HepG2 (cell line): ENCODE measurements around the gene SKIC2. TPM values are rescaled to one million over a fixed set of nuclear protein-coding genes. Genes with fewer than 3 reads are reported as not detected.

ENCODE experiments used
- AGO2 ChIP-seq: fragments of 200-400 bp; formaldehyde crosslinking; optimal IDR thresholded peaks from 2 replicates; pipeline ENCODE3; 2017; ENCODE audit warnings: mild to moderate bottlenecking, low read depth, low read length, moderate library complexity
- CREBL2 ChIP-seq: sonication (generic); formaldehyde crosslinking; IDR thresholded peaks from 2 replicates; pipeline ENCODE4 v1.8.1; 2023; ENCODE audit warnings: missing genetic modification reagents, mild to moderate bottlenecking, borderline replicate concordance
- ETV5 ChIP-seq: IDR thresholded peaks from 2 replicates; pipeline ENCODE4 v1.6.1; 2018; ENCODE audit warnings: missing biosample characterization, missing genetic modification reagents, inconsistent platforms, borderline replicate concordance
- GPN1 ChIP-seq: sonication (generic); formaldehyde crosslinking; IDR thresholded peaks from 2 replicates; pipeline ENCODE4 v1.5.1; 2020; ENCODE audit warnings: missing genetic modification reagents, borderline replicate concordance
- HIVEP1 ChIP-seq: sonication (generic); formaldehyde crosslinking; IDR thresholded peaks from 2 replicates; pipeline ENCODE4 v1.4.0; 2020; ENCODE audit warnings: mild to moderate bottlenecking, missing genetic modification reagents
- JUNB ChIP-seq: sonication (generic); formaldehyde crosslinking; IDR thresholded peaks from 2 replicates; pipeline ENCODE4 v1.8.0; 2022; ENCODE audit warnings: missing genetic modification reagents, mild to moderate bottlenecking, borderline replicate concordance
- KDM1A ChIP-seq: IDR thresholded peaks from 2 replicates; pipeline ENCODE4 v1.6.1; 2016; ENCODE audit warnings: missing compliant biosample characterization
- MXD1 ChIP-seq: sonication (generic); formaldehyde crosslinking; IDR thresholded peaks from 2 replicates; pipeline ENCODE4 v1.4.0; 2020; ENCODE audit warnings: mild to moderate bottlenecking, missing genetic modification reagents
- PAX8 ChIP-seq: sonication (generic); formaldehyde crosslinking; IDR thresholded peaks from 2 replicates; pipeline ENCODE4 v1.8.0; 2022; ENCODE audit warnings: mild to moderate bottlenecking, missing genetic modification reagents, borderline replicate concordance
- PITX1 ChIP-seq: sonication (generic); formaldehyde crosslinking; IDR thresholded peaks from 2 replicates; pipeline ENCODE4 v1.5.1; 2020; ENCODE audit warnings: mild to moderate bottlenecking, missing genetic modification reagents
- POLR2AphosphoS5 ChIP-seq: IDR thresholded peaks from 2 replicates; pipeline ENCODE4 v1.6.1; 2012; ENCODE audit warnings: low read depth, low read length
- RBM22 ChIP-seq: fragments of 200-400 bp; formaldehyde crosslinking; optimal IDR thresholded peaks from 2 replicates; pipeline ENCODE3; 2017; ENCODE audit warnings: mild to moderate bottlenecking, low read length, moderate library complexity
- RNF219 ChIP-seq: sonication (generic); formaldehyde crosslinking; IDR thresholded peaks from 2 replicates; pipeline ENCODE4 v1.5.0; 2020; ENCODE audit warnings: mild to moderate bottlenecking, missing genetic modification reagents
- THYN1 ChIP-seq: sonication (generic); formaldehyde crosslinking; IDR thresholded peaks from 2 replicates; pipeline ENCODE4 v1.8.1; 2023; ENCODE audit warnings: low read depth, mild to moderate bottlenecking, moderate library complexity, missing genetic modification reagents, borderline replicate concordance
- ZC3H13 ChIP-seq: sonication (generic); formaldehyde crosslinking; IDR thresholded peaks from 2 replicates; pipeline ENCODE4 v1.8.1; 2023; ENCODE audit warnings: mild to moderate bottlenecking, missing genetic modification reagents, moderate library complexity
- ZNF121 ChIP-seq: sonication (generic); formaldehyde crosslinking; IDR thresholded peaks from 2 replicates; pipeline ENCODE4 v1.5.0; 2020; ENCODE audit warnings: mild to moderate bottlenecking, missing genetic modification reagents
- ZNF503 ChIP-seq: sonication (generic); formaldehyde crosslinking; IDR thresholded peaks from 2 replicates; pipeline ENCODE4 v1.4.0; 2020; ENCODE audit warnings: missing genetic modification reagents
- ZNF549 ChIP-seq: sonication (generic); formaldehyde crosslinking; IDR thresholded peaks from 2 replicates; pipeline ENCODE4 v1.5.0; 2020; ENCODE audit warnings: missing genetic modification reagents
- ZNF678 ChIP-seq: sonication (generic); formaldehyde crosslinking; IDR thresholded peaks from 2 replicates; pipeline ENCODE4 v1.4.0; 2020; ENCODE audit warnings: mild to moderate bottlenecking, missing genetic modification reagents
- ZNF800 ChIP-seq: sonication (generic); formaldehyde crosslinking; IDR thresholded peaks from 2 replicates; pipeline ENCODE4 v1.4.0; 2020; ENCODE audit warnings: missing genetic modification reagents
- polyA plus RNA-seq, 8 experiments: library from polyadenylated mRNA; depleted of rRNA in 3 of 8; stranded (reverse) in 7 of 8; unstranded in 1 of 8; fragments of >200 nt; fragmentation: Illumina TruSeq in 4 of 8; extraction: Trizol in 4 of 8; gene quantifications; 2 replicates each; pipeline versions ENCODE4 v1.2.1 to v1.2.3, GENCODE V29; 2011 to 2016; ENCODE audit warnings: low read depth in 4 of 8, missing spikeins in 1 of 8, mixed read lengths in 1 of 8; ENCODE audit not compliant: insufficient read depth in 1 of 8
- total RNA-seq, 5 experiments: library from RNA; depleted of rRNA; stranded (reverse); fragments of >200 nt; fragmentation: Illumina TruSeq; extraction: Trizol; gene quantifications; 2 replicates each; pipeline ENCODE4 v1.2.3, GENCODE V29; 2016; ENCODE audit warnings: low read depth in 1 of 5
- TF ChIP-seq, protein P1 (sequence below): IDR thresholded peaks from 2 replicates; pipeline ENCODE4 v1.6.1; 2016; ENCODE audit warnings: missing compliant biosample characterization, missing genetic modification reagents, borderline replicate concordance
- TF ChIP-seq, protein P2 (sequence below): sonication (generic); formaldehyde crosslinking; IDR thresholded peaks from 2 replicates; pipeline ENCODE4 v1.8.0; 2022; ENCODE audit warnings: missing genetic modification reagents, mild to moderate bottlenecking, borderline replicate concordance

The SKIC2 gene
- total and polyA plus RNA-seq, 2 of the 13 experiments (the other 11 are each of a cell fraction or from before 2014, with no cell fraction given), result 67.1 to 68.4 TPM

GRCh38 chr6:31952890-31953289, 6.1 kb upstream of the SKIC2 start (continued):
- TF ChIP-seq POLR2AphosphoS5 (peak; percentile 16; the same call in 1 of the 2 replicates), KDM1A (CRISPR knock-in tag) (no peak), AGO2 (no peak), PITX1 (CRISPR knock-in tag) (no peak), JUNB (CRISPR knock-in tag) (0 out of 2 replicates have a peak, but pooled peaks have one; percentile 59), HIVEP1 (no peak), ZNF800 (no peak), PAX8 (CRISPR knock-in tag) (no peak), ZC3H13 (CRISPR knock-in tag) (peak; percentile 72; the same call in 1 of the 2 replicates), GPN1 (CRISPR knock-in tag) (no peak), ZNF549 (no peak), ETV5 (no peak), ZNF503 (CRISPR knock-in tag) (no peak), ZNF678 (no peak), ZNF121 (CRISPR knock-in tag) (no peak), RBM22 (peak; percentile 80), RNF219 (CRISPR knock-in tag) (no peak), CREBL2 (CRISPR knock-in tag) (no peak), THYN1 (CRISPR knock-in tag) (no peak), MXD1 (CRISPR knock-in tag) (no peak)
- TF ChIP-seq, protein P1, sequence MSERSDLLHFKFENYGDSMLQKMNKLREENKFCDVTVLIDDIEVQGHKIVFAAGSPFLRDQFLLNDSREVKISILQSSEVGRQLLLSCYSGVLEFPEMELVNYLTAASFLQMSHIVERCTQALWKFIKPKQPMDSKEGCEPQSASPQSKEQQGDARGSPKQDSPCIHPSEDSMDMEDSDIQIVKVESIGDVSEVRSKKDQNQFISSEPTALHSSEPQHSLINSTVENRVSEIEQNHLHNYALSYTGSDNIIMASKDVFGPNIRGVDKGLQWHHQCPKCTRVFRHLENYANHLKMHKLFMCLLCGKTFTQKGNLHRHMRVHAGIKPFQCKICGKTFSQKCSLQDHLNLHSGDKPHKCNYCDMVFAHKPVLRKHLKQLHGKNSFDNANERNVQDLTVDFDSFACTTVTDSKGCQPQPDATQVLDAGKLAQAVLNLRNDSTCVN (CRISPR knock-in tag), result no peak
- TF ChIP-seq, protein P2, sequence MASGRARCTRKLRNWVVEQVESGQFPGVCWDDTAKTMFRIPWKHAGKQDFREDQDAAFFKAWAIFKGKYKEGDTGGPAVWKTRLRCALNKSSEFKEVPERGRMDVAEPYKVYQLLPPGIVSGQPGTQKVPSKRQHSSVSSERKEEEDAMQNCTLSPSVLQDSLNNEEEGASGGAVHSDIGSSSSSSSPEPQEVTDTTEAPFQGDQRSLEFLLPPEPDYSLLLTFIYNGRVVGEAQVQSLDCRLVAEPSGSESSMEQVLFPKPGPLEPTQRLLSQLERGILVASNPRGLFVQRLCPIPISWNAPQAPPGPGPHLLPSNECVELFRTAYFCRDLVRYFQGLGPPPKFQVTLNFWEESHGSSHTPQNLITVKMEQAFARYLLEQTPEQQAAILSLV (CRISPR knock-in tag), result no peak
